Ascending aorta (tissue), 2 donors: ENCODE results near the gene B3GALT6. TPM values are rescaled to one million over a fixed set of nuclear protein-coding genes. Genes with fewer than 3 reads are reported as not detected.
"Not testable (repeated sequence)": the region's sequence is repeated elsewhere in the genome, so short reads cannot be mapped to it uniquely, and the experiment has no call there.

ENCODE experiments used
- DNase-seq, 2 donors: peaks; one replicate each; pipeline ENCODE4 v3.0.0-alpha.2; 2019; ENCODE audit warnings: low spot score in 2 of 2
- H3K27ac ChIP-seq, 2 donors: fragments of 200-600 bp; sonication (generic); one replicate each; pipeline ENCODE4 v1.5.1; 2016 to 2017; ENCODE audit warnings: mild to moderate bottlenecking in 1 of 2
- H3K27me3 ChIP-seq: fragments of 200-600 bp; sonication (generic); one replicate; pipeline ENCODE4 v1.5.1; 2017
- H3K36me3 ChIP-seq, 2 donors: fragments of 200-600 bp; sonication (generic); one replicate each; pipeline ENCODE4 v1.5.1; 2016
- H3K4me1 ChIP-seq, 2 donors: fragments of 200-600 bp; sonication (generic); one replicate each; pipeline ENCODE4 v1.5.1; 2016 to 2017; ENCODE audit warnings: mild to moderate bottlenecking in 1 of 2
- H3K4me3 ChIP-seq, 2 donors: fragments of 200-600 bp; sonication (generic); one replicate each; pipeline ENCODE4 v1.5.1; 2016 to 2017; ENCODE audit warnings: mild to moderate bottlenecking in 1 of 2
- H3K9me3 ChIP-seq, 2 donors: fragments of 200-600 bp; sonication (generic); one replicate each; pipeline ENCODE4 v1.5.1; 2016
- intact Hi-C: fragments of 100-400 bp; cut with DNase I; formaldehyde crosslinking; loops from one replicate; pipeline ENCODE4 v1.15.1; 2023
- total RNA-seq: library from RNA; depleted of rRNA; stranded (reverse); fragments of >200 nt; gene quantifications from one replicate; pipeline ENCODE4 v1.1.0, GENCODE V29; 2016
- TF ChIP-seq, protein P1 (sequence below), 3 experiments: fragments of 200-600 bp in 2 of 3; fragments of 450-650 bp in 1 of 3; sonication (generic) in 2 of 3; IDR thresholded peaks; one replicate each; pipeline ENCODE4 v1.5.1; 2016 to 2019; ENCODE audit warnings: antibody characterized with exemption in 3 of 3, mild to moderate bottlenecking in 1 of 3, moderate library complexity in 1 of 3

The B3GALT6 gene
- total RNA-seq, 1 donor from 2014 or later: 94.9 TPM

DNA sequence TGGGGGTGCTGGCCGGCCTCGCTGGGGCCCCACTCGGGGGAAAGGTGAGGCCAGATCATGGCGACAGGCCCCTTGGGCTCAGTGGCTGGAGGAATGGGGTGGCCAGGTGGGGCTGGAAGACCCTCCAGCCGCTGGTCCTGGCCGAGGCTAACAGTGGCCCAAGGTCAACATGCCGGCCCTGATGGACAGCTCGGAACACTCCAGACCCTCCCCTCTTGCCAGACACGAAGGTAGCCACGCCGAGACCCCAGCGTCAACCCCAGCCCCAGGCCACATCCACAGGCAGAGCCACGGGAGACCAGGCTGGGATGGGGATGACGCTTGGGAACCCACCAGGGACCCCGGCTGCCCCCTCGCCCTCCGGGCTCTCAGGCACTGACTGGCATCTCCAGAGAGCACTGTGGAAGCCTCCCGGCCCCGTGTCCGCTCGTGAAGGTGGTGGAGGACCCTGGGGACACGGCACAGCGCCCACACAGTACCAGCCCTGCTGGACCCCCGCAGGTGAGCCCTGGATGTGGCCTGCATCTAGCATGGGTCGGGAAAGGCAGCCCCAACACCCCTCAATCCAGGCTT lies 15.4 kb downstream of the B3GALT6 start:
- DNase-seq: no peak
- no peaks in the 10 kb centered on the region for H3K9me3 ChIP-seq
- TF ChIP-seq, protein P1, sequence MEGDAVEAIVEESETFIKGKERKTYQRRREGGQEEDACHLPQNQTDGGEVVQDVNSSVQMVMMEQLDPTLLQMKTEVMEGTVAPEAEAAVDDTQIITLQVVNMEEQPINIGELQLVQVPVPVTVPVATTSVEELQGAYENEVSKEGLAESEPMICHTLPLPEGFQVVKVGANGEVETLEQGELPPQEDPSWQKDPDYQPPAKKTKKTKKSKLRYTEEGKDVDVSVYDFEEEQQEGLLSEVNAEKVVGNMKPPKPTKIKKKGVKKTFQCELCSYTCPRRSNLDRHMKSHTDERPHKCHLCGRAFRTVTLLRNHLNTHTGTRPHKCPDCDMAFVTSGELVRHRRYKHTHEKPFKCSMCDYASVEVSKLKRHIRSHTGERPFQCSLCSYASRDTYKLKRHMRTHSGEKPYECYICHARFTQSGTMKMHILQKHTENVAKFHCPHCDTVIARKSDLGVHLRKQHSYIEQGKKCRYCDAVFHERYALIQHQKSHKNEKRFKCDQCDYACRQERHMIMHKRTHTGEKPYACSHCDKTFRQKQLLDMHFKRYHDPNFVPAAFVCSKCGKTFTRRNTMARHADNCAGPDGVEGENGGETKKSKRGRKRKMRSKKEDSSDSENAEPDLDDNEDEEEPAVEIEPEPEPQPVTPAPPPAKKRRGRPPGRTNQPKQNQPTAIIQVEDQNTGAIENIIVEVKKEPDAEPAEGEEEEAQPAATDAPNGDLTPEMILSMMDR (IDR thresholded peaks at IDR 0.05): no peak
- peaks cover under 1 to 4% of the 10 kb centered on the region in 2 donors for H3K36me3 ChIP-seq
- intact Hi-C loops: no loop called here
- no peak overlapping the region for H3K27ac ChIP-seq
- no peak overlapping the region for H3K4me3 ChIP-seq
- peaks cover 0 to 3% of the 10 kb centered on the region in 2 donors for H3K4me1 ChIP-seq
- no peaks in the 10 kb centered on the region for H3K27me3 ChIP-seq

DNA sequence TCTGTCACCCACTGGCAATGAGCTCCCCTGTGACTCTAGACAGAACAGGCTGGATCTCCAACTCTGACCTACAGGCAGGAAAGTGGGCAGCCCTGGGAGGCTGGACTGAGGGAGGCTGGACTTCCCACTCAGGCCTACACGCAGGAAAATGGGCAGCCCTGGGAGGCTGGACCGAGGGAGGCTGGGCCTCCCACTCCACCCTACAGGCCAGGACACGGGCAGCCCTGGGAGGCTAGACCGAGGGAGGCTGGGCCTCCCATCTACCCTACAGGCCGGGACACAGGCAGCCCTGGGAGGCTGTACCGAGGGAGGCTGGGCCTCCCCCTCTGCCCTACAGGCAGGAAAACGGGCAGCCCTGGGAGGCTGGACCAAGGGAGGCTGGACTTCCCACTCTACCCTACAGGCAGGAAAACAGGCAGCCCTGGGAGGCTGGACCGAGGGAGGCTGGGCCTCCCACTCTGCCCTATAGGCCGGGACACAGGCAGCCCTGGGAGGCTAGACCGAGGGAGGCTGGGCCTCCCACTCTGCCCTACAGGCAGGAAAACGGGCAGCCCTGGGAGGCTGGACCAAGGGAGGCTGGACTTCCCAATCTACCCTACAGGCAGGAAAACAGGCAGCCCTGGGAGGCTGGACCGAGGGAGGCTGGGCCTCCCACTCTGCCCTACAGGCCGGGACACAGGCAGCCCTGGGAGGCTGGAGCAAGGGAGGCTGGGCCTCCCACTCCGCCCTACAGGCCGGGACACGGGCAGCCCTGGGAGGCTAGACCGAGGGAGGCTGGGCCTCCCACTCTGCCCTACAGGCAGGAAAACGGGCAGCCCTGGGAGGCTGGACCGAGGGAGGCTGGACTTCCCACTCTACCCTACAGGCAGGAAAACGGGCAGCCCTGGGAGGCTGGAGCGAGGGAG lies 16.2 kb downstream of the B3GALT6 start:
- H3K4me1 ChIP-seq, H3K27ac ChIP-seq, DNase-seq, H3K36me3 ChIP-seq, H3K27me3 ChIP-seq, H3K9me3 ChIP-seq, H3K4me3 ChIP-seq, intact Hi-C loops: not testable (repeated sequence)

DNA sequence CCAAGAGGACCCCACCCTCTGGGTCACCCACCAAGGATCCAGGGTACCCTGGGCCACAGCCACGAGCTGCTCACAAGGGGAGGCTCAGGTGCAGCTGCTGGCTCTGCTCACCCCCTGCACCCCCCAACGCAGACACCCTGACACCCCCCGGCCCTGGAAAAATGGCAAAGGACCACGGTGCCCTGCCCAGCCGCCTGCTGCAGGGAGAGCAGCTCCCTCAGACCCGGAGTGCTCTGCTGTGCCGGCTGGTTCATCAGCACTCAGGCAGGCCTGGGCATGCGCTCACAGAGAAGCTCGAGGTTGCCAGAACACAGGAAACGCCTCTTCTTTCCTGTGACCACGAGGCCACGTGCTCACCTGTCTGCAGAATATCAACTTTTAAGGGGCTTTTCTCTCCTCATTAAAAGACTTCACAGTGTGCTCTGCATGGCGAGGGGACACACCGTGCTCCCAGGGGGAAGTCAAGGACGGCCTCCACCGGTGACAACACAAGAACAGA lies 18.8 kb downstream of the B3GALT6 start:
- intact Hi-C loops: no loop called here
- Histone ChIP-seq H3K9me3 (no peaks in the 10 kb centered on the region), H3K27me3 (no peaks in the 10 kb centered on the region), H3K36me3 (peaks cover 26 to 31% of the 10 kb centered on the region in 2 donors), H3K4me3 (no peak overlapping the region), H3K4me1 (peaks cover 0 to 3% of the 10 kb centered on the region in 2 donors), H3K27ac (no peak overlapping the region)
- TF ChIP-seq, protein P1 (IDR thresholded peaks at IDR 0.05): no peak
- DNase-seq: no peak

DNA sequence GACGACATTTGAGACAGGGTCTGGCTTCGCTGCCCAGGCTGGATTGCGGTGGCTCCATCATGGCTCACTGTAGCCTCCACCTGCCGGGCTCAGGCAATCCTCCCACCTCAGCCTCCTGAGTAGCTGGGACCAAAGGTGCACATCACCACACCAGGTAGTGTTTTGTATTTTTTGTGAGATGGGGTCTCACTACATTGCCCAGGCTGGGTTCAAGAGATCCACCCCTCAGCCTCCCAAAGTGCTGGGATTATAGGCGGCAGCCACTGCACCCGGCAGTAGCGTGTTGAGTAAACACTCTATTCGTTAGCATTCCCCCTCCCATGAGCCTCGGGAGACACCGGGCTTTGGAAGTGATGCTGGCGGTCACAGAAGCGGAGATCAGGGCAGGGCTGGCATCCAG lies 21.3 kb downstream of the B3GALT6 start:
- Histone ChIP-seq H3K27ac (no peak overlapping the region), H3K27me3 (no peaks in the 10 kb centered on the region), H3K4me1 (no peaks in the 10 kb centered on the region), H3K9me3 (no peaks in the 10 kb centered on the region), H3K36me3 (peaks cover 38 to 48% of the 10 kb centered on the region in 2 donors), H3K4me3 (no peak overlapping the region)
- DNase-seq: no peak
- TF ChIP-seq, protein P1 (IDR thresholded peaks at IDR 0.05): no peak
- intact Hi-C loops: no loop called here

DNA sequence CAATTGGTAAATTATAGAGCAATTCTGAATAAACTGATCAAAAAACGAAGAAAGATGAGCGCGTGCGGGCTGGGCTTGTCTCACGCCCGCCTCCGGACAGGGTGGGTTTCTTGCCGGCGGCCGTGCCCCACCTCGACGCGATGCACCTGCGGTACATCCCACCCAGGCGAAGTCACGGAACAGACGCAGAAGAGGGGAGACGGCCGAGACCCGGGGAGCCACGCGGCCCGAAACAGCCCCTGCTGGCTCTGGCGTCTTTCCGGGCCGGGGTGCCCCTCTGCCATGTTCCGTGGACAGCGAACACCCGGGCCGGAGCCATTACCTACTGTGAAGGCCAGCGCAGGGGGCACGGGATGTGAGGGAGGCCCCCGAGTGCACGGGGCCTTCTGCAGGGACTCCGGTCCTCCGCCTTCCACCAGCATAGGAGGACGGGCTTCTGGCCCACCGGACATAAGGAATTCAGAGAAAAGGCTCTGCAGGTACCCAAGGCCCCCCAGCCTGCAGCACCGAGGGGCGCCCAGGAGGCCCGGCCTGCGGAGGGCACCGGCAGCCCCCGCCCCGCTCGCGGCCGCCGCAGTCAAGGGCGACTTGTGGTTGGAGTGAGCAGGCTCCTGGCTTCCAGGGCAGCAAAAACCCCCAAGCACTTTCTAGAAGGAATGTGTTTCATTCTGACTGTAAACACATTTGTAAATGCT lies 22.1 kb downstream of the B3GALT6 start:
- peaks cover 45 to 56% of the 10 kb centered on the region in 2 donors for H3K36me3 ChIP-seq
- no peaks in the 10 kb centered on the region for H3K9me3 ChIP-seq
- no peak overlapping the region for H3K4me3 ChIP-seq
- H3K27ac ChIP-seq: no peak overlapping the region
- intact Hi-C loops: no loop called here
- H3K27me3 ChIP-seq: no peaks in the 10 kb centered on the region
- TF ChIP-seq, protein P1 (IDR thresholded peaks at IDR 0.05): no peak
- no peak for DNase-seq
- H3K4me1 ChIP-seq: no peaks in the 10 kb centered on the region

DNA sequence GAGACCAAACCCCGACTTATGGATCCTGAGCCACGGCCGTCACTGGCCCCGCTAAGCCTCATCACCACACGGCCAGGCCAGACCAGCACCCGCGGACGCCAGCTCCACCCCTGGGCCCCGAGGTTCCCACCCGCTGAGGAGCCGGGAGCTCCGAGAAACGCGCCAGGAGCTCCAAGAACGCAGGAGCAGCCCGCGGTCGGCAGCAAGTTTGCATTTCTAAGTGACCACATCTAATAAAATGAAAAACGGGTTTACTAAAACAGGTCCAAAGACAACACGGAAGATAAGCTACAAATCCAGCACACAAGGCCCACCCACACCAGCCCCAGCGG lies 22.6 kb downstream of the B3GALT6 start:
- Histone ChIP-seq H3K36me3 (peaks cover 49 to 61% of the 10 kb centered on the region in 2 donors), H3K27me3 (no peaks in the 10 kb centered on the region), H3K4me3 (no peak overlapping the region), H3K4me1 (no peaks in the 10 kb centered on the region), H3K27ac (no peak overlapping the region), H3K9me3 (no peaks in the 10 kb centered on the region)
- intact Hi-C loops: no loop called here
- no peak for DNase-seq
- TF ChIP-seq, protein P1 (IDR thresholded peaks at IDR 0.05): no peak
